Neural cell (in vitro differentiated cells): Measurements from ENCODE around the gene EBF3. TPM values are rescaled to one million over a fixed set of nuclear protein-coding genes. Genes with fewer than 3 reads are reported as not detected.

Experiments used
- H2AFZ ChIP-seq: fragments of 200-600, 300-800 bp; sonication (generic), shearing (Covaris generic); 2 replicates; pipeline ENCODE4 v1.6.0; 2014; ENCODE audit warnings: low read depth, mild to moderate bottlenecking, antibody characterized with exemption, low read length, moderate library complexity
- H3F3A ChIP-seq: fragments of 200-600 bp; shearing (Covaris generic); 2 replicates; pipeline ENCODE4 v1.6.1; 2016; ENCODE audit warnings: mild to moderate bottlenecking, moderate library complexity, mixed read lengths, antibody characterized with exemption, low read length; ENCODE audit not compliant: insufficient read depth, poor library complexity, severe bottlenecking
- H3K27ac ChIP-seq: fragments of 200-600, 300-800 bp; sonication (generic), shearing (Covaris generic); 2 replicates; pipeline ENCODE4 v1.5.1; 2014; ENCODE audit warnings: mild to moderate bottlenecking, low read length, moderate library complexity
- H3K27me3 ChIP-seq: fragments of 300-800, 200-600 bp; sonication (generic), shearing (Covaris generic); 2 replicates; pipeline ENCODE4 v1.6.0; 2014; ENCODE audit warnings: mild to moderate bottlenecking, low read depth, low read length, moderate library complexity; ENCODE audit not compliant: insufficient read depth
- H3K36me3 ChIP-seq: fragments of 300-800, 200-600 bp; sonication (generic), shearing (Covaris generic); 2 replicates; pipeline ENCODE4 v1.5.1; 2014; ENCODE audit warnings: mild to moderate bottlenecking, antibody characterized with exemption, low read length, moderate library complexity; ENCODE audit not compliant: insufficient read depth
- H3K4me2 ChIP-seq: fragments of 300-800, 200-600 bp; sonication (generic), shearing (Covaris generic); 2 replicates; pipeline ENCODE4 v1.6.0; 2014; ENCODE audit warnings: mild to moderate bottlenecking, low read length
- H3K4me3 ChIP-seq: fragments of 300-800, 200-600 bp; sonication (generic), shearing (Covaris generic); 2 replicates; pipeline ENCODE4 v1.5.1; 2014; ENCODE audit warnings: mild to moderate bottlenecking, low read length, moderate library complexity
- H3K79me2 ChIP-seq: fragments of 200-600 bp; shearing (Covaris generic); replicated peaks from 2 replicates; pipeline ENCODE4 v1.6.0; 2014; ENCODE audit warnings: mild to moderate bottlenecking, low read length, moderate library complexity; ENCODE audit not compliant: insufficient read depth
- H3K9ac ChIP-seq: fragments of 300-800, 200-600 bp; sonication (generic), shearing (Covaris generic); 2 replicates; pipeline ENCODE4 v1.6.1; 2016; ENCODE audit warnings: mild to moderate bottlenecking, low read length, mixed read lengths
- H3K9me2 ChIP-seq: fragments of 200-600 bp; shearing (Covaris generic); 2 replicates; pipeline ENCODE4 v1.6.1; 2016; ENCODE audit warnings: mild to moderate bottlenecking, low read length, mixed read lengths; ENCODE audit not compliant: insufficient read depth
- H3K9me3 ChIP-seq: fragments of 200-600, 300-800 bp; sonication (generic), shearing (Covaris generic); 2 replicates; pipeline ENCODE4 v1.6.1; 2016; ENCODE audit warnings: mild to moderate bottlenecking, mixed run types, low read length, moderate library complexity, mixed read lengths
- H4K20me1 ChIP-seq: fragments of 200-600 bp; shearing (Covaris generic); 2 replicates; pipeline ENCODE4 v1.6.1; 2016; ENCODE audit warnings: mild to moderate bottlenecking, mixed run types; ENCODE audit not compliant: insufficient read depth
- CTCF ChIP-seq: fragments of 450-650 bp; IDR thresholded peaks from 2 replicates; pipeline ENCODE4 v1.5.1; 2014; ENCODE audit warnings: antibody characterized with exemption, mild to moderate bottlenecking, moderate library complexity; ENCODE audit not compliant: poor library complexity, severe bottlenecking
- EP300 ChIP-seq: fragments of 450-650 bp; conservative IDR thresholded peaks from 2 replicates; pipeline ENCODE4 v1.6.1; 2014; ENCODE audit warnings: antibody characterized with exemption, mild to moderate bottlenecking, moderate library complexity; ENCODE audit not compliant: poor library complexity, severe bottlenecking
- EZH2 ChIP-seq: fragments of 200-600, 300-800 bp; shearing (Covaris generic), sonication (generic); IDR thresholded peaks from 2 replicates; pipeline ENCODE4 v1.6.1; 2014; ENCODE audit warnings: antibody characterized with exemption, low read length, borderline replicate concordance, mild to moderate bottlenecking; ENCODE audit not compliant: insufficient read depth, poor library complexity, severe bottlenecking
- MXI1 ChIP-seq: fragments of 450-650 bp; conservative IDR thresholded peaks from 2 replicates; pipeline ENCODE4 v1.6.1; 2014; ENCODE audit warnings: antibody characterized with exemption, mild to moderate bottlenecking; ENCODE audit not compliant: poor library complexity, severe bottlenecking
- POLR2AphosphoS5 ChIP-seq: IDR thresholded peaks from 2 replicates; pipeline ENCODE4 v1.6.1; 2012
- RAD21 ChIP-seq: fragments of 450-650 bp; conservative IDR thresholded peaks from 2 replicates; pipeline ENCODE4 v1.6.1; 2014; ENCODE audit warnings: antibody characterized with exemption, mild to moderate bottlenecking, moderate library complexity
- SMC3 ChIP-seq: fragments of 450-650 bp; conservative IDR thresholded peaks from 2 replicates; pipeline ENCODE4 v1.6.1; 2014; ENCODE audit warnings: antibody characterized with exemption, mild to moderate bottlenecking, moderate library complexity; ENCODE audit not compliant: poor library complexity
- TAF1 ChIP-seq: IDR thresholded peaks from 2 replicates; pipeline ENCODE4 v1.6.1; 2012; ENCODE audit warnings: low read depth
- polyA plus RNA-seq: library from polyadenylated mRNA; depleted of rRNA; stranded (reverse); fragments of >200 nt; gene quantifications from 2 replicates; pipeline ENCODE4 v1.2.3, GENCODE V29; 2014
- TF ChIP-seq, protein P1 (sequence below): IDR thresholded peaks from 2 replicates; pipeline ENCODE4 v1.6.1; 2012; ENCODE audit warnings: borderline replicate concordance

Gene EBF3
- polyA plus RNA-seq, 1 donor from 2014 or later = 0.38 TPM

DNA sequence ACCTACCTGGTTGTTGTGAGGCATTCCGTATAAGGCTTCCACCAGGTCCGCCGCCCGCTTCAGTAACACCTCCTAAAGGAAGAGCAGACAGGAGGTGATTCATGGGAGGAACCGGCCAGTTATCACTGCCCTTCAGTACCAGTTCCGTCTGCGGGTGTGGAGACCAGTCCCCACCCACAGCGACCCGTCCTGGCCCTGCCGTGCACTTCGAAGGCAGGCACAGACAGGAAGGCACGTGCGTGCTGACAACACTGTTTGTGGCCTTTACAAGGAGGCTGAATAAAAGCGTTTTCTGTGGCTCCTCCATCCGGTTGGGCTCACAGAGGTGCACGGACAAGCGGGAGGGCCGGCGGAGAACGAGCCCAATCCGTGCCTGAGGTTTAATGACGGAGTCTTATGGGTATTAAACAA lies 120.9 kb downstream of the EBF3 start:
- H3K4me3 ChIP-seq = no peak overlapping the region
- no peaks in the 10 kb centered on the region for H3K79me2 ChIP-seq
- no peak overlapping the region for H3K4me2 ChIP-seq
- H3K27ac ChIP-seq = no peak overlapping the region
- no peaks in the 10 kb centered on the region for H3K9me3 ChIP-seq
- H4K20me1 ChIP-seq = no peaks in the 10 kb centered on the region
- no peak for TF ChIP-seq EZH2
- TF ChIP-seq RAD21 = no peak
- no peak for TF ChIP-seq SMC3
- no peak for TF ChIP-seq TAF1
- no peak overlapping the region for H2AFZ ChIP-seq
- no peak overlapping the region for H3K9ac ChIP-seq
- no peaks in the 10 kb centered on the region for H3K36me3 ChIP-seq
- H3F3A ChIP-seq = no peaks in the 10 kb centered on the region
- H3K9me2 ChIP-seq = no peaks in the 10 kb centered on the region
- H3K27me3 ChIP-seq = no peaks in the 10 kb centered on the region

- no peaks in the 10 kb centered on the region for H3K36me3 ChIP-seq
- H3K4me3 ChIP-seq = no peak overlapping the region
Observed at GRCh38 chr10:129842031-129842430, 122.0 kb downstream of the EBF3 start.

More at GRCh38 chr10:129842031-129842430, 122.0 kb downstream of the EBF3 start:
- no peak overlapping the region for H3K9ac ChIP-seq
- H3K9me3 ChIP-seq = no peaks in the 10 kb centered on the region
- no peaks in the 10 kb centered on the region for H3F3A ChIP-seq
- H3K27ac ChIP-seq = no peak overlapping the region
- H4K20me1 ChIP-seq = no peaks in the 10 kb centered on the region
- no peak overlapping the region for H2AFZ ChIP-seq
- H3K79me2 ChIP-seq = no peaks in the 10 kb centered on the region
- no peak for TF ChIP-seq EZH2
- TF ChIP-seq TAF1 = no peak
- no peak for TF ChIP-seq RAD21
- TF ChIP-seq CTCF = no peak
- TF ChIP-seq POLR2AphosphoS5 = no peak
- no peak for TF ChIP-seq MXI1
- no peak for TF ChIP-seq EP300
- no peak for TF ChIP-seq SMC3
- TF ChIP-seq, protein P1, sequence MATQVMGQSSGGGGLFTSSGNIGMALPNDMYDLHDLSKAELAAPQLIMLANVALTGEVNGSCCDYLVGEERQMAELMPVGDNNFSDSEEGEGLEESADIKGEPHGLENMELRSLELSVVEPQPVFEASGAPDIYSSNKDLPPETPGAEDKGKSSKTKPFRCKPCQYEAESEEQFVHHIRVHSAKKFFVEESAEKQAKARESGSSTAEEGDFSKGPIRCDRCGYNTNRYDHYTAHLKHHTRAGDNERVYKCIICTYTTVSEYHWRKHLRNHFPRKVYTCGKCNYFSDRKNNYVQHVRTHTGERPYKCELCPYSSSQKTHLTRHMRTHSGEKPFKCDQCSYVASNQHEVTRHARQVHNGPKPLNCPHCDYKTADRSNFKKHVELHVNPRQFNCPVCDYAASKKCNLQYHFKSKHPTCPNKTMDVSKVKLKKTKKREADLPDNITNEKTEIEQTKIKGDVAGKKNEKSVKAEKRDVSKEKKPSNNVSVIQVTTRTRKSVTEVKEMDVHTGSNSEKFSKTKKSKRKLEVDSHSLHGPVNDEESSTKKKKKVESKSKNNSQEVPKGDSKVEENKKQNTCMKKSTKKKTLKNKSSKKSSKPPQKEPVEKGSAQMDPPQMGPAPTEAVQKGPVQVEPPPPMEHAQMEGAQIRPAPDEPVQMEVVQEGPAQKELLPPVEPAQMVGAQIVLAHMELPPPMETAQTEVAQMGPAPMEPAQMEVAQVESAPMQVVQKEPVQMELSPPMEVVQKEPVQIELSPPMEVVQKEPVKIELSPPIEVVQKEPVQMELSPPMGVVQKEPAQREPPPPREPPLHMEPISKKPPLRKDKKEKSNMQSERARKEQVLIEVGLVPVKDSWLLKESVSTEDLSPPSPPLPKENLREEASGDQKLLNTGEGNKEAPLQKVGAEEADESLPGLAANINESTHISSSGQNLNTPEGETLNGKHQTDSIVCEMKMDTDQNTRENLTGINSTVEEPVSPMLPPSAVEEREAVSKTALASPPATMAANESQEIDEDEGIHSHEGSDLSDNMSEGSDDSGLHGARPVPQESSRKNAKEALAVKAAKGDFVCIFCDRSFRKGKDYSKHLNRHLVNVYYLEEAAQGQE = no peak
- no peak overlapping the region for H3K4me2 ChIP-seq
- H3K9me2 ChIP-seq = no peaks in the 10 kb centered on the region
- H3K27me3 ChIP-seq = no peaks in the 10 kb centered on the region
